CD4-positive, alpha-beta T cell treated with Interferon alpha-2 for 1 hour (primary cell): ENCODE results near the gene IDH3G.
"Not testable (repeated sequence)": the region's sequence is repeated elsewhere in the genome, so short reads cannot be mapped to it uniquely, and the experiment has no call there.

ENCODE experiments used
- DNase-seq, 2 donors: peaks; one replicate each; pipeline ENCODE4 v3.0.0-alpha.2; 2020 to 2022

Gene IDH3G

DNA sequence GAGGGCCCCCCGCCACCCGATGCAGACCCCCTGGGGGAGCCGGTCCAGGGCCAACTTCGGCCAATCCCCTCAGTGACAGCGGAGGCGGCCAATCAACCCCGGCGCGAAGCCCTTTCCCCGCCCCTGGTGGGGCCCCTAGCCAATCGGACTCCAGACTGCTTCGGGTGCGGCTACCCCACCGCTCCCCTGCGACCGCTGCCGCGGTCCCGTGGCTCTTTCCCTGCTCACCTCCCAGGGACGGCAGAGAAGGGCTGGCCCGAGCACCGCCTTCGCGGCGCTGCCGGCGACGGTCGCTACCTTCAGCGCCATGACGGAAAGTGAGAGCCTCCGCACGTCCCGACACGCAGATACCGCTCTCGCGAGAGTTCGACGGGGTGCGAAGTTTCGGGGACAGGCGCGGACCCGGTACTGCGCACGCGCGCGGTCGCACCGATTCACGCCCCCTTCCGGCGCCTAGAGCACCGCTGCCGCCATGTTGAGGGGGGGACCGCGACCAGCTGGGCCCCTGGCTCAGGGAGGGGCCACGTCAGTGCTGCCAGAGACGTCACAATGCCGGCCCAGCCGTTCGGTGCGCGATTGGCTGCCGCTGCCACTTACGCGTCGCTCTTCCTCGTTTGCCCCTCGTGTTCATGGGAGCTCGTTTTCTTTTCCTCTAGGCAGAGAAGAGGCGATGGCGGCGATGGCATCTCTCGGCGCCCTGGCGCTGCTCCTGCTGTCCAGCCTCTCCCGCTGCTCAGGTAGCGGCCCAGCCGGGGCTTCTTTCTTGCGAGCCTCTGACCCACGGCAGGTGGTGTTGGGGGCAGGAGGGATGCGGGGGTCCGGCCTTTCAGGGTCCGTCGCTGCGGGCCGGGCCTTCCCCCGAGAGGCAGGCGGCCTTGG is at the start of gene IDH3G, which contains the start of gene SSR4:
Gene IDH3G (minus strand): TSS at position 358 of the 879 bp plus-strand sequence. CDS start 49 bp downstream, at position 309.
Gene SSR4 (plus strand): TSS at position 651 of the 879 bp plus-strand sequence. CDS start 20 bp downstream, at position 671.
- peak; percentile 95 to 96 for DNase-seq

DNA sequence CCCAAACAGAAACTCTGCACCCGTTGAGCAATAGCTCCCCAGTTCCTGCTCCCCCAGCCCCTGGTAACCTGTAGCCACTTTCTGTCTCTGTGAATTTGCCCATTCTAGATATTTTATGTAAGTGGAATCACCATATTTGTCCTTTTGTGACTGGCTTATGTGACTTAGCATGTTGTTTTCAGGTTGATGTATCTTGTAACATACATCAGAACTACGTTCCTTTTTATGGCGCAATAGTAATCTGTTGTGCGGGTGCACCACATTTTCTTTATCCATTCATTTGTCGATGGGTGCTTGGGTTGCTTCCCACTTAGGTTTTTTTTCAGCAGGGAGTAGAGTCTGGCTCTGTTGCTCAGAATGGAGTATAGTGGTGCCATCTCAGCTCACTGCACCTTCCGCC is 42.7 kb upstream of the IDH3G start:
- DNase-seq, result no peak

DNA sequence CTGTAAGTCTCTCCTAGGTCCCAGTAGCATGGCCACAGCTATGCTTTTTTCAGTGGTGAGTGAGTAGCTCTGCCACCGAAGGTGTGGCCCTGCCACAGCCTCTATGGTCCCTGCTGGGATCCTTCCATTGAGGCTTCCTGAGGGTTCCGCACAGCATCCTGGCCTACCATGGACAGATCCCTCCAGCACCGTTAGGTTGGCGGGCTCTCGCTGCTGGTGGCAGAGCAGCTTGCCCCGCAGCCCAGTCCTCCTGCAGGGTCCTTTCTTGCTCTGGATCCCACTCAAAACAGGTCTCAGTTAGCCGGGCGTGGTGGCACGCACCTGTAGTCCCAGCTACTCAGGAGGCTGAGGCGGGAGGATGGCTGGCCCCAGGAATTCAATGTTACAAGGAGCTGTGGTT is 38.6 kb upstream of the IDH3G start:
- DNase-seq, result no peak

DNA sequence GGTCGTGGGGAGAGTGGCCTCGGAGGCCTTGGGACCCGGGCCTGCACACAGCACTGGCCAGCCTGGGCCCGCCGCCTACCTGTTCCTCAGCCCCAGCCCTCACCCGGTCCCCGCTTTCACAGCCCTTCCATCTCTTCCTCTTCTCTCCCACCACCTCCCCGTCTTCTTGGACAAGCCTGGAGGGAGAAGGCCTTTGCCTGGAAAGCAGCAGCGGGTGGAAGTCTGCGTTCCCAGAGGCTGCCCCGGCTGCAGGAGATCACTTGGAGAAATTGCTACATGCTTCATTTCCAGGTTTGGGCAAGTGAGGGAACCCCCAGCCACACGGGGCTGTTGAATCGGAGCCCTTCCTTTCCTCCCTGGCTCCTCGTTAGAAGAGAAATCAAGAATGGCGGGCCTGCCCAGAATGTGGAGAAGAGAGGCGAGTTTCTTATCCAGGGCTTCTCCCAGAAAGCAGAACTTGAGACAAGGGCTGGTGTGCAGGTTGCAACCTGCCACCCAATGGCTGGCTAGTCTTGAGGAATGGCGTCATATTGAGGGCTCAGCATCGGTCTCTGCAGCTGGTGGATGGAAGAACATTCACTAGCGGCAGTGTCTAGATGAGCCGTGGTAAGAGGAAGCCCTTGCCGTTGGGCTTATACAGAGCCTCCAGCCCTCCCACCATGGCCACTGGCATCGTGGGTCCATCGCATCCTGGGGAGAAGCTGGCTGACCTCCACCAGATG is 37.4 kb upstream of the IDH3G start:
- DNase-seq, result no peak

DNA sequence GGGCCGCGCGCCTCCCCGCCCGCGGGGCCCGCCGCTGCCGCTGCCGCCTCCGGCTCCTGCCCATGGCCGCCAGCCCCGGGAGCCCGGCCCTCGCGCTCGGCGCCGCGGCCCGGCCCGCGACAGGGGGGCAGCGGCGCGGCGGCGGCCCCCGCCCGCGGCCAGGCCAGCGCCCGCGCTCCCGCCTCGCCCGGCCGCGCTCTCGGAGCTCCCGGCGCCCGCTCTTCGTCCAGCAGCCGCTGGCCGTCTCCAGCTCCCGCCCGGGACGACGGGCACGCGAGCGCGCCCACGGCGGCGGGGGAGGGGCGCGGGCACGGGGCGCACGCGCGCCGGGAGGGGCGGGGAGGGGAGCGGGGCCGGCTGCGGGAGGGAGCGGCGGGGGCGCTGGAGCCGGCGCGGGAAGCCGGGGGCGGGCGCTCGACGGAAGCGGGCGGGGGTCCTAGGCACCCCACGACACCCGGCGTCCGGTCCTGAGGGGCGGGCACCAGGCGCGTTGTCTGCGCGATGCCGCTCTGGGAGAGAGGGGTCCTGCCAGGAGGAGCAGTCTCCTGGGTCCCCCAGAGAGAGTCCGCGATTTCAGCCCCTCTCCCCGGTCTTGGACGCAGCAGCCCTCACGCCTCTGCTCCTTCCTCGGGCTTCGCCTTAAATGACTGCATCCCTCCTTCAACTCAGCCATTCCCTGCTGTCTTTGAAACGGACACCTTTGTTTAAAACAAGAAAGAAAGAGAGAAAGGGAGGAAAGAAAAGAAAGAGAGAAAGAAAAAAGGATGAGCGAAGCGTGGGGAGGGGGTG is 36.7 kb upstream of the IDH3G start:
- DNase-seq, result no peak

DNA sequence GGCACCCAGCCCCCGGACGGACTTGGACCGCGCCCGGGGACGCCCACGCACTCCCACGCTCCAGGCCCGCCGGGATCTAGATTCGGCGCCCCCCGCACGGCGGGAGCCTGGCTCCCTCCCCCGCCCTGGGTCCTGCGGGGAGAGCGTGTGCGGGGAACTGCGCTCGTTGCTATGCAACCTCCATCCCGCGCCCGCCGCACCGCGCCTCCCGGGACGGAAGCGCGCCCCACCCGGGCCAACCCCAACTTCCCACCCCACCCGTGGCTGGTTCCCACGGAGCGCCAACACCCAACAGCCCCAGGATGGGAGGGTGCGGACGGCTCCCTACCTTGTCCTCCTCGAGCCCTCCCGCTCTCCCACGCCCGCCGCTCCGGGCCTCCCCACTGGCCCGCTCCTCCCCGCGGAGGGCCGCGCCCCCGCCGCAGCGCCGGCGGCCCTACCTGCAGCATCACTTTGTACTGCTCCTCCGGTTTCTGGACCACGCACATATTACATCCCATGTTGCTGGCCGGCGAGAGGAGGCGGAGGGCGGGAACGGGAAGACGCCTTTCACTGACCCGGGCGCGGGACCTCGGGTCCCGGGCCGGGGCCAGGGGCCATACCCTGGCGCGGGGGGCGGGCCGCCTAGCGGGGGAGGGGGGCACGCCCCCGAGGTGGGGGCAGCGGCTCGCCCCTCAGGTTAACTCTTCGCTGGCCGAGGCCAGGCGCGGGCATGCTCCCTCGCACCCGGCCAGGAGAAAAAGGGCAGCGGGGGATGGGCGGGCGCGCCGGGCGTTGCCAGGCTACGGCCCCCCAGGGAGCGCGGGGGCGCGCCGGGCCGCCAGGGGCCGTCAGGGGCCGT is 35.8 kb upstream of the IDH3G start, which contains the start of gene PDZD4:
Gene PDZD4 (minus strand): TSS at position 746 of the 841 bp plus-strand sequence. CDS start 246 bp downstream, at position 500.
- peak in 1 of 2 donors; percentile 16 for DNase-seq

DNA sequence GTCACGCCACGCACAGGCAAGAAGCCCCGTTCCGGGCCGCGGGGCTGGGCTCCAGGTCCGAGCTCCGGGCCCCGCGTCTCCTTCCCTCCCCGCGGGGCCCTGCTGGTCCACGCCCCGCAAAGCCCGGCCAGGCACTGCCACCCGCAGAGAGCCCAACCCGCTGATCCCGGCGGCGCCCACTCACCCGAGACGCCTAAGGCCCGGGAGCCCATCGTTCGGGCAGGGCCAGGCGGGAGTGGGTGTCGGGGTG is 35.3 kb upstream of the IDH3G start:
- DNase-seq, result no peak

DNA sequence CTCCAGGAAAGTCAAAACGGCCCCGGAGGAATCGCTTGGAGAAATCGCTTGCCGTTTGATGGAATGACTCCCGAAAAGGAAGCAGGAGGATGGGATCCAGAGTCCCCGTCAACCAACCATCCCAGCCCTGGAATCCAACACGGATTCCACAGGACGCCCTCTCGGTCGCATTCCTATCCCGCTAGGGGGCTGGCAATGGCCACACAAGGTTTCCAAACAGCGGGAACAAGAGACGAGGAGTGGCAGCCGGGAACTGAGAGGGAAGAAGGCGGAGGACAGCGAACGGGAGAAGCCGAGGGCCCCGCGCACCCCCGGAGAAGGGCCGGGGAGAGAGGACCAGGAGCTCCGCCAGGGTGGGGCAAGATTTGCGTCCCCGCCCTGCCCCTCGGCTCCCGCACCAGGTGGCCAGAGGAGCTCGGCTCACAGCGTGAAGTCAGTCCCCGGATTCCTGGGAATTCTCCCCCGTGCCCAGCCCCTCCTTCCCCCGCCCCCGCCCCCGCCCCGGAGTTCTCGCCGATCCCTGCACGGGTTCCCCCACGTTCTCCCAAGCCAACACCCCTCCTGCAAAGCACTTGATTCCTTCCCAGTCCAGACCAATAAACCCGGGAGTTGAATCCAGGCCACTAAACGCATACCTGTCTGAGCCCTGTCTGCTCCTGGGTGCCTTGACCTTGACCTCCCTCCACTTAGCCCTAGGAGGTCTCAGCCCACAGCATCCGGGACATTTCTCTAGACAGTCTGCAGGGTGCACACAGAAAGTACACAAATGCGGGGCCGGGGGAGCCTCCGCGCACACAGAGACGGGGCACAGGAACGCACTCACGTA is 34.8 kb upstream of the IDH3G start:
- peak in 1 of 2 donors; percentile 11 for DNase-seq

DNA sequence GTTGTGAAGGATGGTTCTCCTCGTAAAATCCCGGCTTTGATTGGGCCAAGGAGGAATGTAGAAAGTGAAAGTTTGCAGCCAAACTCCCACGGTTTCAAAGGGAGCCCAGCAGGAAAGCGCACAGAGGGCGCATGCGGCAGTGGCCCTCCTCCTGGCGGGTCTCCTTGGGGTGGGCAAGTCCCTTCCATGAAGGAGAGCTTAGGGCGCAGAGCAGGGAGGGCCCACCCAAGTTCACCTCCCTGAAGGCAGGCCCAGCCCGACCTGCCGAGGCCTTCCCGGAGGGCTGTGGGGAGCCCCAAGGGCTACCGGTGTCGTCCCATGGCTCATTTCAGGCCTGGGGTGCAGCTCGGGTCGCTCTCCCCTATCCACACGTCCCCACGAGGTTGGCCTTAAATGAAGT is 34.1 kb upstream of the IDH3G start:
- no peak for DNase-seq

DNA sequence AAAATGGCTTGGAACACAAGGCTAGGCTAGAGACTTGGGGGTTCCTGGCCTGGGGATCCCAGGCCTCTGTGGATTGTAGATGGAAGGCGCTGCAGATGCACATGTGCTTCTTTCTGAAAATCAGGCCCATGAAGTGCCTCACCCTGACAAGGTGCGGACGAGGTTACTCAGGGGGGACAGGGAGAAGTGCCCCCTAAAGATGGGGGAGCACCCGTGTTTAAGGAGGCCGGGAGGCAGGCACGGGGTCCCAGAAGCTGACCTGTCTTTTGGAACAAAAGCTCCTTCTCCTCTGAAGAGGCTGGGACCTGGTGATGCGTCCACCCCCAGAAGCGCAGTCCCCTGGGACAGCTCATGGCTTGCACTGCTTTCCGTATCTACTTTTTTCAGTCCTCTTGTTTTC is 33.7 kb upstream of the IDH3G start:
- DNase-seq, result no peak

DNA sequence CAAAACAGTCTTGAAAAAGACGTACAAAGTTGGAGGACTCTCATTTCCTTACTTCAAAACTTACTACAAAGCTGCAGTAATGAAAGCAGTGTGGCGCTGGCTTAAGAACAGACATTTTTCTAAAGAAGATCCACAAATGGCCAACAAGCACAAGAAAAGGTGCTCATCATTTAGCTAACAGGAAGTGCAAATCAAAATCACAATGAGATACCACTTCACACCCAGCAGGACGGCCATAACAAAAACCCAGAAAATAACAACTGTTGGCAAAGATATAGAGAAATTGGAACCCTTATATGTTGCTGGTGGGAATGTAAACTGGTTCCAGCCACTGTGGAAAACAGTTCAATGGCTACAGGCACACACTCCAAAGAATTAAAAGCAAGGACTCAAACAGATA is 32.8 kb upstream of the IDH3G start:
- no peak for DNase-seq

DNA sequence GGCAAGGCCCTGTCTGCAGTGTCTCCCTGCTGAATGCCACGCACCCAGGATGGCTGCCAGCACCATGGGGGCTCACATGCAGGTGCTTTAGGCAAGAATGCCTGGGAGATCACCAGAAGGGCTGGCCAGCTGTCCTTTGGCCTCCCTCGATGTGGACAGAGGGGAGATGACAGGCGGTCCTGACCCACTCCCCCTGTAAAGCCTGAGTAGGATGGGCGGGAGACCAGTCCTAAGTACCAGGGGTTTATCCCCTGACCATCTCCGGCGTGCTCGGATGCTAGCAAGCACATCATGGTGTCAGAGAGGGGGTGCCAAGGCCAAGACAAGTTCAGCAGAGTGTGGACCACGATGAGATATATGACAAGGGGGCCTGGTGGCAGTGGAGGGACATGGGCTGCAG is 30.9 kb upstream of the IDH3G start:
- no peak for DNase-seq

DNA sequence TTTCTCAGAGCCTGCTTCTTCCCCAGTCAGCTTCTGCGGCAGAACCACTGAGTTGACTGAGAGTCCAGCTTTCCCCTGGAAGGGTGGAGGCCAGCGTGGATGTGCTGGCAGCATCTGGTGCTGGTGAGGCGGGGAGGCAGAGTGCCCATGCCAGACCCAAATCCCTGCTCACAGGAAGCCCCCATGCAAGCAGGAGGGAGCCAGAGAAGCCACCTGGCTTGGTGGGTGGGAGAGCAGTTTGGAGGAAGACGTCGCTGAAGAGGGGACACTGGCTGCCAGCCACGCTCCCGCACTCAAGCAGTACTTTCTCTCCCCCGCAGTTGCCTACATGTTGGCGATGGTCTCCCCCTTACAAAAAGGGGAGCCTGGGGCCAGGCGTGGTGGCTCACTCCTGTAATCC is 30.2 kb upstream of the IDH3G start:
- DNase-seq, result no peak

DNA sequence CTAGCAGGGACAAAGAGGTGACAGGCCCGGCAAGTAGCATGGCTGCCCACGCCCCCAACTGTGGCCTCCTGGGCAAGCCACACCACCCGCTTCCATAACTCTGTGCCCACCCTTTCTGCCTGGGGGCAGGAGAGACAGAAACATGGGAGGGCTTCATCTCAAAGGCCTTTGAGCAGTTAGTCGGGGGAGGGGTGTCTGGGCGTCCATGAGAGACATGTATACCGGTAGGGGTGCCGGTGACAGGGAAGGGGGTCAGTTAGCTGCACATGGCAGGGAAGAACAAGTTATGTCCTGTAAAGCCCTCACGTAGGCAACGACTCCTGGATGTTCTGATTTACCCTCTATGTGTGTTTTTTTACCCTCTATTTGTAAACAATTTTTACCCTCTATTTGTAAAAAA is 26.9 kb upstream of the IDH3G start:
- DNase-seq, result no peak

DNA sequence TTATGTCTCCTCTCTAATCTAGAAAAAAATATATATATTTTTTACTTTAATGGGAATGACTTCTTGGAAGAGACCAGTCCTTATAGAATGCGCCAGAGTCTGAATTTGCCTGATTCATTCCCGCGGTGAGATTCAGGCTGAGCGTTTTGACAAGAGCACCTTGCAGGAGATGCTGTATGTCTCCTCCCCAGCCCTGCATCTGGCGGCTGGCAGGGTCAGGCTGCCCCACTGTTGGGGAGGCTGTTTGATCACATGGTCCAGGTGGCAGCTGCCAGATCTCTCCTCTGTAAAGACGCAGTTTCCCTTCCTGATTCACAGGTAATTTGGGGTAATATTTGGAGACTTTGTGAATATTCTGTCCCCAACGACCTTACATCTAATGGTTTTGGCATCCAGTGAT is 26.4 kb upstream of the IDH3G start:
- DNase-seq, result no peak

DNA sequence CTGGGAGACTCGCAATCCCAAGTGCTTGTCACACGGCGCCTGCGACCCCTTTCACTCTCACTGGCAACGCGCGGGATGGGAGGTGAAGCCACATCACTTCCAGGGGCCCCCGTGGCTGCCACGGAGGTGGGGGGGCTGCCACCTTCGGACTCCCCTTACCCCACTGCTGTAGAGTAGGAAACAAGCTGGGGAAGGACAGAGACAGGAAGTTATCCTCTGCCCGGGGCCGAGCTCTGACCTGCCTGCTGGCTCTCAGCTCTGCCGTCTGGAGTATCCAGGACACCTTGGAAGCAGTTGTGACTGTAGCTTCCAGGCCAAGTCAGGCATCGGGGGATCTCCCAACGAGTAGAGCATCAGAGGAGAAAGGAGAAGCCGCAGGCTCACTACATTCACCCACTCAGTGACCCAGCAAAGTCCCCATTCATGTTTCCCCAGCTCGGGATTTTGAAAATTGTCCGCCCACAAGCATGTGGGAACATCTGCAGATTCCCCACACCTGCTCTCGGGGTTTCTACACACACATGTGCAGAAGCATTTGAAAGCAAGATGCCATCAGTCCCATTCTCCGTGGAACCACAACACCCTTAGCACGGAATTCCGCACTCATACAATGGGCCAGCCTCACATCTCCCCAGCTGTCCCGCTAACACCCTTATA is 25.3 kb upstream of the IDH3G start:
- DNase-seq, result no peak

DNA sequence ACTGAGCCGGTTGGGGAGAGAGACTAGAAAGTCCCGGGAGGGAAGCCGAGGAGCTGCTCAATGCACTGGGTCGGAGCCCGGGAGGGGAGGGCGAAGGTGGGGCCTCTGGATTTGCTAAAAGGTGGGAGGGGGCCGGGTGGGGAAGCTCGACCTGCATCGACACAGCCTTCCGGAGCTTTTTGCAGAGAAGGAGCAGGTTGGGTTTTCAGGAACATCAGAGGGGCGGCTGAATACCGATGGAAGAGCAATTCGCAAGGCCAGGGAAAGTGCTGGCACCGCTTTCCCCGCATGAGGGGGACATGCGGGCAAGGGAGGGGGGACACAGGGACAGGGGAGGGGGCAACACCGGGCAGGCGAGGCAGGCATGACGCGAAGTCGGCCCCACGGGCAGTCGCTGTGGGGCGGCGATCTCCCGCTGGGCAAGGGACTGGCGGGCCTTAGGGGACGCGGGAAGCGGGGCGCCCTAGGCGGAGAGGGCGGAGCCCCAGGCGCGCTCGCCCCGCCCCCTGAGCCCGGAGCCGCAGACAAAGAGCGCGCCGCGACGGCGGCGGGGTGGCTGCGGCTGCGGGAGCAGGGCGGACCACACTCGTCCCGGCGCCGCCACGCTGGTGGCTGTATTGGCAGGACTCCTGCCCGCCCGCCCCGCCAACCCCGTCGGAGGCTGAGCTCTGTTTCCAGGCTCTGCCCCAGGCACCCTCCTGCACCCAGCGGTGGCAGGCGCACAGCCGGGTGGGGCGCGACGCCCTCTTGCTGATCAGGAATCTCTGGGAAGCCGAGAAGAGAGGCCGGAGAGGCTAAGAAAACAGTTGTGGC is 24.6 kb upstream of the IDH3G start:
- DNase-seq, result peak; percentile 41 to 65

DNA sequence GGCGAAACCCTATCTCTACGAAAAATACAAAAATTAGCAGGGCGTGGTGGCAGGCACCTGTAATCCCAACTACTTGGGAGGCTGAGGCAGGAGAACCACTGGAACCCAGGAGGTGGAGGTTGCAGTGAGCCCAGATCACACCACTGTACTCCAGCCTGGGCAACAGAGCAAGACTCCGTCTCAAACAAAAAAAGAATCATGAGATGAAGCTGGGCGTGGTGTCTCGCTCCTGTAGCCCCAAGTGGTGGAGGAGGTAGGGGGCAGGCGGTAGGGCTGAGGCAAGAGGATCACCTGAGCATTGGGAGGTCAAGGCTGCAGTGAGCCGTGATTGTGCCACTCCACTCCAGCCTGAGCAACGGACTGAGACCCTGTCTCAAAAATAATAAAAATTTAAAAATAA is 23.9 kb upstream of the IDH3G start:
- not testable (repeated sequence) for DNase-seq

DNA sequence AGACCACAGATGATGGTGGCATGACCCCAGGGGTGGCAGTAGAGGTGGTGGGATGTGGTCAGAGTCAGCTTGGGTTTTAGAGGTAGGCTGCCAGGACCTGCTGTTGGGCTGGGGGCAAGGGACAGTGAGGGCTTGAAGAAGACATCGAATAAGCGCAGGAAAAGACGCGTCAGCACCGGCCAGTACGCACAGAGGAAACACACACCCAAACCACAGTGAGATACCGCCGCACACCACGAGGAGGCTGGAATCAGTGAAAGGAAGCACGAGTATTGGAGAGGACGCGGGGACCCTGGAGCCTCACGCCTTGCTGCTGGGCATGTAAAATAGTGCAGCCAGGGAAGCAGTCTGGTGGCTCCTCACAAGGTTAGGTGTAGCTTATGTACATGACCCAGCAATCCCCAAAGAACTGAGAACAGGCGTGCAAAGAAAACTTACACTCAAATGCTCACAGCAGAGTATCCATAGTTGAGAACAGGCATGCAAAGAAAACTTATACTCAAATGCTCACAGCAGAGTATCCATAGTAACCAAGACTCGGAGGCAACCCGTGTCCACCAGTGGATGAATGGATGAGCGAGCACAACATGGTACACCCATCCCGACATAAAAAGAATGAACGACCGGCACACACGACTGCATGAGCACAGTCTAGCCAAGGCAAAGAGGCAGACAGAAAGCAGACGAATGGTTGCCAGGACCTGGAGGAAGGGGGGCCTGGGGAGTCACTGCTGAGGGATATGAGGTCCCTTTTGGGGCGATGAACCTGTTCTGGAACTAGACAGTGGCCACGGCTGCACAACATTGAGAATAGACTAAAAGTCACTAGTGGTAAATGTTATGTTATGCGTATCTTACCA is 22.9 kb upstream of the IDH3G start:
- peak; percentile 34 to 50 for DNase-seq
